Measurements from ENCODE around the gene VTA1.
A peak's percentile ranks its signal among the peaks of the same experiment; 100 is the strongest.
"Not testable (repeated sequence)": the region's sequence is repeated elsewhere in the genome, so short reads cannot be mapped to it uniquely, and the experiment has no call there.

VTA1 gene, protein sequence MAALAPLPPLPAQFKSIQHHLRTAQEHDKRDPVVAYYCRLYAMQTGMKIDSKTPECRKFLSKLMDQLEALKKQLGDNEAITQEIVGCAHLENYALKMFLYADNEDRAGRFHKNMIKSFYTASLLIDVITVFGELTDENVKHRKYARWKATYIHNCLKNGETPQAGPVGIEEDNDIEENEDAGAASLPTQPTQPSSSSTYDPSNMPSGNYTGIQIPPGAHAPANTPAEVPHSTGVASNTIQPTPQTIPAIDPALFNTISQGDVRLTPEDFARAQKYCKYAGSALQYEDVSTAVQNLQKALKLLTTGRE

DNA sequence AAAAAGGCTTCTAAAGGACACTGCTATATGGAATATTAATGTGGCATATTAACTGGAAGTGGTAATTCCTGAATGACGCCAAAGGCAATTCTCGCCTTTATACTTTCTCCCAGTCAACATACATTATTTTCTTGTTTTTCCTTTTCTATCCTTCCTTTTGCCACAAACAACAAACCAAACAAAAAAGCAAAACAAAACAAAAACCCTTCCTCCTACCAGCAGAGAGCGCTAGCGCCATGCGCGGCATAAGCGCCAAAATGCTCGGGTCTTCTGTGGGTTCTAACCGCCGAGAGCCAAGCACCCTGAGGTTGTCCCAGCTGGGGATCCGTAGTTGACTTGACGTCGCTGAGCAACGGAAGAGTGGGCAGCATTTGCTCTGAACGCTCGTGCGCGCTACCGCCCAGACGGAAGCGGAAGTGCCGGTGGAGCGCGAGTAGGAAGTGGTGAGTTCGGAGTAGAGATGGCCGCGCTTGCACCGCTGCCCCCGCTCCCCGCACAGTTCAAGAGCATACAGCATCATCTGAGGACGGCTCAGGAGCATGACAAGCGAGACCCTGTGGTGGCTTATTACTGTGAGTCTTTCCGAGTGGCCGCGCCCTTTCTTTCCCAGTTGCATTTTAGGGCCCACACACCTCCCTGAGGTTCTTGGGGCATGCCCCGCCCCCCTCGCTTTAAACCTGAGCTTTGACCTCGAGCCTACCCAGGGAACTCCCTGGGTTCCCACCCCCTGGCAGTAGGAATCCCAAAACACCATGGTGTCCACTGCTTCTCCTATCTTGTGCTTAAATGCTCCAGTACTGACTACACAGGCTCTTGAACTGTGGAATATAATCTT lies at the start of gene VTA1, which contains the start of gene NMBR:
Gene VTA1 (plus strand): TSS at position 436 of the 835 bp plus-strand sequence. CDS start 25 bp downstream, at position 461.
Gene NMBR (minus strand): TSS at position 295 of the 835 bp plus-strand sequence. CDS start 58,464 bp downstream, outside the sequence.
- DNase-seq: peak; percentile 99

DNA sequence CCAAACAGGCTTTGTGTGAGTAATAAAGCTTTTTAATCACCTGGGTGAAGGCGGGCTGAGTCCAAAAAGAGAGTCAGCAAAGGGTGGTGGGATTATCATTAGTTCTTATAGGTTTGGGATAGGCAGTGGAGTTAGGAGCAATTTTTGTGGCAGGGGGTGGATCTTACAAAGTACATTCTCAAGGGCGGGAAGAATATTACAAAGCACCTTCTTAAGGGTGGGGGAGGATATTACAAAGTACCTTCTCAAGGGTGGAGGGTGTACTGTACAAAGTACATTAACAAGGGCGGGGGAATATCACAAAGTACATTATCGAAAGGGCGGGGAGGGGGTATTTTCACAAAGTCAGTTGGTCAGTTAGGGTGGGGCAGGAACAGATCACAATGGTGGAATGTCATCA lies 42.2 kb upstream of the VTA1 start:
- not testable (repeated sequence) for DNase-seq

DNA sequence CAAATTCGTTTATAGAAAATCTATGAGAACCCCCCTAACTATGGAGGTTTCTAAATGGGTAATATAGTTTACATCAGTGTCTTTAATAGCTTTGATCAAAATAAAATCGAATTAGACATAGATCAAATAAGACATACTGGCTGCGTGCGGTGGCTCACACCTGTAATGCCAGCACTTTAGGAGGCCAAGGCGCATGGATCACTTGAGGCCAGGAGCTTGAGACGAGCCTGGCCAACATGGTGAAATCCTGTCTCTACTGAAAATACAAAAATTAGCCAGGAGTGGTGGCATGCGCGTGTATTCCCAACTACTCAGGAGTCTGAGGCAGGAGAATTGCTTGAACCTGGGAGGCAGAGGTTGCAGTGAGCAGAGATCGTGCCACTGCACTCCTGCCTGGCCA lies 36.2 kb upstream of the VTA1 start:
- not testable (repeated sequence) for DNase-seq

DNA sequence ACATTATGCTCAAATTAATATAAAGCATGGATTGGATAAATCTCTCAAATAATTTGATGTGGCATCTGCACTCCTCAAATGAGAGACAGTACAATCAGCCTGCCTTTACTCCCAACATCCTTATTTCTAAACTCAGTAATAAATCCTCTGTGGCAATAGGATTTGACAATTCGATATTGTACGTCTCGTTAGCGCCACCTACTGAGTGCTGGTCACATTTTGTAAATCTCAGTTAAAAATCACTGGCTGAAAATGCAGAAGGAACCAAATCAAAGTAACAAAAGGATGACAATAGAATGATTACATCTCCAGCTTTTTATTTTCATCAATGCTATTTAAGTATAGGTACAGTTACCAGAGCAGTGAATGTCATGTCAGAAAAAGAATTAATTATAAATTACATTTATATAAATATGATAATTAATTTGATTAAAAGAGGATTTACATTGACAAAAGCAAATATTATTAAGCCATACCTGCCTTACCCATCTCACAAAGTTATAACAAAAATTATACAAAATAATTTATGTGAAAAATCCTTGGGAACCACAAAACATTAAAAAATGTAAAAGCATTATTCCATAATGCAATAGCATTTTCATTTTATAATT lies 34.5 kb upstream of the VTA1 start:
- DNase-seq: peak; percentile 82

GRCh38 chr6:142117366-142117765 lies 29.7 kb upstream of the VTA1 start:
- DNase-seq: no peak

DNA sequence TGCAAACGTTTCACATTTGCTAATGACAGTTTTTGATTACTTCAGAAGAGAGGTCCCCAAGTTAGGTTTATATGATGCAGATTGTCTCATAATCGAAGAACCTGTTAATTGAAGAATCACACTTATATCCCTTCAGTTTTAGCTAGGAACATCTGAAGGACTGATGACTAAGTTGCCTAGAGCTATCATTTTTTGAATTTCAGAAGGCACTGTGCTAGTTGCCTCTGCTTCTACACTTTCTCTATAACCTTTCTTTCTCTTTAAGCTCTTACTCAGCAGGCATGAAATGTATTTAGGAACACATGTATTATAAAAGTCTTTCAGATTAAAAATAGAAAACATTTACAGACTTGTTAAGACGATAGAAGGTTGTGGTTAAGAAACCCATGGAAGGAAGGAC lies 28.7 kb upstream of the VTA1 start:
- no peak for DNase-seq

DNA sequence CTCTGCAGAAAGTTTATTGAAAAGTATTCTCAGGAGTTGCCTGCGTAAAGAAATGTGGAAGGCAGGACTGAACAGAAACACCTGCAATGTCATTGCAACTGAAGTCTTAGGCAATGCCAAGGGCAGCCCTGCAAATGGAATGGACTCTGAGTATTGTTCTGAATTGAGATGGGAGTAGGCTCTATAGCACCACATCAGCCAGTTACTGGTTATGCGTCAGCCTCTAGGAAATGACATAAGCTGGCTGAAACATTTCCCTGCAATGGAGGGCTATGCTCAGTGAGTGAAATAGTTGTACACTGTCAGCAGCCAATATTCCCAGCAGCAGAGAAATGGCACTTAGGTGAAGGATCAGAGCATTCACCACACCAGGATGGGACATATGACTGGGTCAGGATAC lies 28.1 kb upstream of the VTA1 start:
- DNase-seq: no peak

GRCh38 chr6:142121342-142121741 lies 25.7 kb upstream of the VTA1 start:
- DNase-seq: no peak

- DNase-seq: no peak
These were observed 16.2 kb upstream of the VTA1 start for GRCh38 chr6:142130814-142131213.

- DNase-seq: no peak
These were observed 14.4 kb upstream of the VTA1 start, which contains the start of gene GJE1 for GRCh38 chr6:142132625-142133024. TSS of gene GJE1 (plus strand) at chr6:142132925. CDS start at chr6:142133159, 234 bp downstream.

- no peak for DNase-seq
These were observed 8.2 kb upstream of the VTA1 start for GRCh38 chr6:142138876-142139275.

DNA sequence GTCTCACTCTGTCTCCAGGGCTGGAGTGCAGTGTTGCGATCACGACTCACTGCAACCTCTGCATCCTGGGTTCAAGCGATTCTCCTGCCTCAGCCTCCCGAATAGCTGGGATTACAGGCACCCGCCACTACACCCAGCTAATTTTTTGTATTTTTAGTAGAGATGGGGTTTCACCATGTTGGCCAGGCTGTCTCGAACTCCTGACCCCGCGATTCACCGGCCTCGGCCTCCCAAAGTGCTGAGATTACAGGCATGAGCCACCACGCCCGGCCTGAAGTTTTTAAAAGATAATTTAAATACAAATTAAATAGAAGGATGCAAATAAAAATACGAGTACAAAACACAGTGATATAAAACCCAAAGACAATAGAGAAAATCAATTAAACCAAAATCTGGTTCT lies 5.5 kb upstream of the VTA1 start:
- DNase-seq: not testable (repeated sequence)

- no peak for DNase-seq
These were observed 5.7 kb downstream of the VTA1 start for GRCh38 chr6:142152746-142153145.

GRCh38 chr6:142153196-142153595 lies 6.1 kb downstream of the VTA1 start:
- no peak for DNase-seq

GRCh38 chr6:142154336-142154735 lies 7.3 kb downstream of the VTA1 start:
- DNase-seq: no peak

DNA sequence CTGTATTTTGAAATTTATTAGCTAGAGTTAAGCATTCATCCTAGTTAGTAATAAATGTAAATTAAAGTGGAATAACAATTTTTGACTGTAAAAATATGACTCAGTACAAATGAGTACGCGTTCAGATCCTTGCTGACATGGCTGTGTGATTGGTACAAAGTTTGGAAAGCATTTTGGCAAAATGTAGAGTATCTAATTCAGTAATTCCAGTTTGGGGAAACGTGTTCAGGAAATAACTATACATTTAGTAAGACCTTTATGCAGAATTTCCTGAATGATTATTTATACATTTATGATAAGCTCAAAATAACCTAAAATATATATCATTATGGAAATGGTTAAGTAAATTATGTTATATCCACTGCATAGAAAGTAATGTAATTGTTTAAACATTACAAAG lies 8.0 kb downstream of the VTA1 start:
- no peak for DNase-seq

DNA sequence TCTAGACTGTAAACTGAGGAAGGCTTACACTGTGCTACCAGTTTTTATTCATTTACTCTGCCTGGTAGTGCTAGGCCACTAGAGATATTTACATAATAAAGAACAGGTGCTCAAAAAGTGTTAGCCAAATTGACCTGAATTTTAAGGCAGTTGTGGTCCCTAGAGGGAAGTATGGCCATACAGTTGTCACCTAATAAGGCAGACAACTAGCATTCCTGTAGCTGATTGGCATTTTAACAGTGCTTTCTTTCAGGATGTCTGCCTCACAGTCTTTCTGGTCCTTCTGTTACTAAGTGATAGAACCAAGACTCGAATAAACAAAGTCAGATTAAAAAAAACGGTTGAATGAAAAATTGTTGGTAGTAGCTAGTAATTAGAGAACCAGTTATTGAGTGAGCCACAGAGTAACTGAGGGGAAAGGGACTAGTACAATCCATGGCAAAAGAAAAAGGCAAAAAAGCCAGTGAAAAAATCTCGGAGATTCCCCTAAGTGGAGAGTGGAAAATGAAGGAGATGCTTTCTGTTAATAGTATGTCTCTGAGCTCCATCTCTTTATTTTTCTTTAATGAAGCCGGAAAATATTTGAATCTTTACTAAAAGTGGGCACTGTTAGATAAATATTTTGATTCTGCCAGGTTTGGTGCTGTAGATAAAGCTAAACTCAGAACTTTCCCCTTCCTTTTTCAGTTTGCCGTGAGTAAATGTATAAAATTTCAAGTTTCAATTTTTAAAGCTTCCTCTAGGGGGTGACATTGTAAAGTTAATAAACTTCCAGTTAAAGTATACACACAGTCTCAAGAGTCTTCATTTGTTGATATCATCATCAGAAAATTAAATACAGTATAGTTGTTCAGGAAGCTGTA lies 9.1 kb downstream of the VTA1 start:
- peak; percentile 41 for DNase-seq

GRCh38 chr6:142156758-142157068 lies 9.7 kb downstream of the VTA1 start:
- not testable (repeated sequence) for DNase-seq

GRCh38 chr6:142162780-142163179 lies 15.7 kb downstream of the VTA1 start:
- DNase-seq: no peak

DNA sequence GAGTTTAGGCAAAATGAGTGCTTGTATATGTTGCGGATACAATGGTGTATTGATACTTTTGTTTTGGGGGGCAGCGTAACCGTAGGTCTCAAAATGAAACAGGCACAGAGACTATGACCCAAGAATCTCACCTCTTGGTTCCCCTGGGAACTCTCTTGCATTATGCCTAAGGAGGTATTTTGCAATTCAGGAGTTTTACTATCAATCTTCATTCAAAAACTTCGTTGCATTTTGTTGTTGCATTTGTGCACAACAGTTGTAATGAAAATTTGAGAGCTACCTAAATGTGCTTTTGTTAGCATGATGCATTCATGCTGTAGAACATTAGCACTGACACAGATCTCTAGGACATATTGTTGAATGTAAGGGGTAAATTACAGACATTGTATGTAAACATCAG lies 18.2 kb downstream of the VTA1 start:
- no peak for DNase-seq

- DNase-seq: no peak
These were observed 20.0 kb downstream of the VTA1 start for GRCh38 chr6:142167071-142167470.

GRCh38 chr6:142167486-142167885 lies 20.4 kb downstream of the VTA1 start:
- DNase-seq: no peak

DNA sequence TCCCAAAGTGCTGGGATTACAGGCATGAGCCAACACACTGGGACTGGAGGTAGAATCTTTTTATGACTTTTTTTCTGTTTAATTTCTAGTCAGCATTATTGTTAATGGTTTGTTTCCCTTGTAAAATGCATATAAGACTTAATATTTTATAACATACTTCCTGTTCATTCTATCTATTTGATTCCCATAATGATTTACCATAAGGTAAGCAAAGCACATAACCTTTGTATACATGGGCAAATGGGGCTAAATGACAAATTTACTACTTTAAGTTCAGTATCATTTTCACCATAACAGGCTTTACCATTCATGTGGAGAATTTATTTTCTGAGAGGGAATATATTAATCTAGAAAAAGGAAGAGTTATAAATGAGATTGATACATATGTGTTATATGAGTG lies 24.3 kb downstream of the VTA1 start:
- DNase-seq: no peak

All from inflammatory macrophage treated with lipopolysaccharide for 4 hours (primary cell).